SK-MEL-5 (cell line): Measurements from ENCODE around the gene SLC25A20. TPM values are rescaled to one million over a fixed set of nuclear protein-coding genes. Genes with fewer than 3 reads are reported as not detected.

Source experiments
- DNase-seq: peaks from one replicate; pipeline ENCODE4 v3.0.0-alpha.2; 2016; ENCODE audit warnings: low read depth, low spot score
- in situ Hi-C: cut with HindIII; loops from 2 replicates; pipeline ENCODE4 v1.10.0; 2016; ENCODE audit warnings: low sequenced_read_pairs, high pct_unique_total_duplicates, low pct_unique_long_range_greater_than_20kb
- polyA plus RNA-seq, 2 experiments: library from polyadenylated mRNA; depleted of rRNA; stranded (reverse); fragments of >200 nt; gene quantifications; 2 replicates each; pipeline ENCODE4 v1.2.3, GENCODE V29; 2015
- total RNA-seq: library from RNA; depleted of rRNA; stranded (reverse); fragments of >200 nt; shearing (Covaris generic); gene quantifications from 2 replicates; pipeline ENCODE4 v1.2.3, GENCODE V29; 2014; rRNA removed

The SLC25A20 gene
- 21.4 and 26.5 TPM in 2 replicates for total RNA-seq
- polyA plus RNA-seq (2015; cell fraction: cytosol; rRNA removed), result 24.7 and 27.8 TPM in 2 replicates
- 18.4 and 21.4 TPM in 2 replicates for polyA plus RNA-seq (2015; cell fraction: nucleus; rRNA removed)

- DNase-seq, result peak; percentile 90
- in situ Hi-C loops, result no loop called here
Measured at GRCh38 chr3:48898383-48899234, at the start of gene SLC25A20. Gene SLC25A20, minus strand, starts transcription at chr3:48898882. Its CDS starts 88 bp downstream, at chr3:48898794.

GRCh38 chr3:48945891-48946549 lies 47.3 kb upstream of the SLC25A20 start:
- no peak for DNase-seq
- in situ Hi-C loops, result no loop called here

- in situ Hi-C loops, result no loop called here
Measured at GRCh38 chr3:48945432-48945831, 46.8 kb upstream of the SLC25A20 start.

GRCh38 chr3:48938689-48939088 lies 40.0 kb upstream of the SLC25A20 start:
- no peak for DNase-seq
- in situ Hi-C loops, result no loop called here

More at GRCh38 chr3:48945432-48945831, 46.8 kb upstream of the SLC25A20 start:
- no peak for DNase-seq

GRCh38 chr3:48938156-48938555 lies 39.5 kb upstream of the SLC25A20 start:
- in situ Hi-C loops, result no loop called here
- no peak for DNase-seq

GRCh38 chr3:48935530-48935929 lies 36.8 kb upstream of the SLC25A20 start:
- in situ Hi-C loops, result no loop called here
- DNase-seq, result no peak

- no peak for DNase-seq
- in situ Hi-C loops, result no loop called here
Measured at GRCh38 chr3:48934333-48934991, 35.8 kb upstream of the SLC25A20 start.

GRCh38 chr3:48931944-48932580 lies 33.4 kb upstream of the SLC25A20 start:
- in situ Hi-C loops, result no loop called here
- peak; percentile 80 for DNase-seq

GRCh38 chr3:48930590-48930989 lies 31.9 kb upstream of the SLC25A20 start:
- in situ Hi-C loops, result no loop called here
- no peak for DNase-seq

- DNase-seq, result no peak
- in situ Hi-C loops, result no loop called here
Measured at GRCh38 chr3:48929358-48930035, 30.8 kb upstream of the SLC25A20 start.

- DNase-seq, result no peak
- in situ Hi-C loops, result no loop called here
Measured at GRCh38 chr3:48928679-48929078, 30.0 kb upstream of the SLC25A20 start.

- in situ Hi-C loops, result no loop called here
- no peak for DNase-seq
Measured at GRCh38 chr3:48927928-48928327, 29.2 kb upstream of the SLC25A20 start.

GRCh38 chr3:48926425-48927392 lies 28.0 kb upstream of the SLC25A20 start:
- in situ Hi-C loops, result no loop called here
- no peak for DNase-seq

- DNase-seq, result peak; percentile 72
- in situ Hi-C loops, result no loop called here
Measured at GRCh38 chr3:48919215-48920138, 20.8 kb upstream of the SLC25A20 start.
